GM19324 (cell line): Measurements from ENCODE around the gene C3orf70.

Experiments
- ATAC-seq: cut with Tn5 transposase; IDR thresholded peaks from one replicate; pipeline ENCODE4 v1.9.1; 2021; ENCODE audit warnings: mild to moderate bottlenecking, moderate library complexity; ENCODE audit not compliant: unreplicated experiment, low FRiP score

C3orf70 gene

GRCh38 chr3:185089751-185090150, 63.1 kb downstream of the C3orf70 start:
- no peak for ATAC-seq

- ATAC-seq = no peak
Measured at GRCh38 chr3:185089343-185089742, 63.5 kb downstream of the C3orf70 start.

GRCh38 chr3:185087419-185087818, 65.4 kb downstream of the C3orf70 start:
- no peak for ATAC-seq

GRCh38 chr3:185084901-185085300, 68.0 kb downstream of the C3orf70 start:
- no peak for ATAC-seq

- ATAC-seq = no peak
Measured at GRCh38 chr3:185084402-185084801, 68.5 kb downstream of the C3orf70 start.

- ATAC-seq = no peak
Measured at GRCh38 chr3:185082829-185083228, 70.0 kb downstream of the C3orf70 start.

GRCh38 chr3:185082149-185082548, 70.7 kb downstream of the C3orf70 start:
- ATAC-seq = no peak

GRCh38 chr3:185081521-185081920, 71.3 kb downstream of the C3orf70 start:
- no peak for ATAC-seq

GRCh38 chr3:185079625-185080024, 73.2 kb downstream of the C3orf70 start:
- ATAC-seq = no peak

GRCh38 chr3:185076219-185076618, 76.6 kb downstream of the C3orf70 start:
- no peak for ATAC-seq

- no peak for ATAC-seq
Measured at GRCh38 chr3:185075547-185075946, 77.3 kb downstream of the C3orf70 start.

- no peak for ATAC-seq
Measured at GRCh38 chr3:185071287-185071800, 81.5 kb downstream of the C3orf70 start.

GRCh38 chr3:185070491-185071286, 82.2 kb downstream of the C3orf70 start:
- no peak for ATAC-seq

- ATAC-seq = no peak
Measured at GRCh38 chr3:185069037-185070030, 83.5 kb downstream of the C3orf70 start.

GRCh38 chr3:185067173-185067572, 85.7 kb downstream of the C3orf70 start:
- no peak for ATAC-seq

GRCh38 chr3:185066251-185066650, 86.6 kb downstream of the C3orf70 start:
- ATAC-seq = no peak

- ATAC-seq = no peak
Measured at GRCh38 chr3:185065059-185065458, 87.8 kb downstream of the C3orf70 start.

- no peak for ATAC-seq
Measured at GRCh38 chr3:185063431-185063830, 89.4 kb downstream of the C3orf70 start.

- ATAC-seq = no peak
Measured at GRCh38 chr3:185062191-185062590, 90.7 kb downstream of the C3orf70 start.

- no peak for ATAC-seq
Measured at GRCh38 chr3:185060655-185061054, 92.2 kb downstream of the C3orf70 start.

GRCh38 chr3:185059766-185060165, 93.1 kb downstream of the C3orf70 start:
- ATAC-seq = no peak
